GM12878 (cell line): ENCODE results near the gene SRRM2. TPM values are rescaled to one million over a fixed set of nuclear protein-coding genes. Genes with fewer than 3 reads are reported as not detected.

Source experiments
- CBX5 ChIP-seq: sonication (generic); IDR thresholded peaks from 2 replicates; pipeline ENCODE4 v1.6.1; 2016; ENCODE audit warnings: low read depth, moderate library complexity, mild to moderate bottlenecking, inconsistent platforms
- CREM ChIP-seq: IDR thresholded peaks from 2 replicates; pipeline ENCODE4 v1.6.1; 2014; ENCODE audit warnings: antibody characterized with exemption, low read depth
- GABPA ChIP-seq: IDR thresholded peaks from 2 replicates; pipeline ENCODE4 v1.6.1; 2014; ENCODE audit warnings: antibody characterized with exemption, low read depth, mild to moderate bottlenecking, inconsistent platforms
- HDAC6 ChIP-seq: fragments of 200-600 bp; sonication (generic); IDR thresholded peaks from one replicate; pipeline ENCODE4 v1.8.0; 2017; ENCODE audit warnings: antibody characterized with exemption; ENCODE audit not compliant: unreplicated experiment
- IKZF1 ChIP-seq: fragments of 450-650 bp; conservative IDR thresholded peaks from 2 replicates; pipeline ENCODE4 v1.6.1; 2017; ENCODE audit warnings: antibody characterized with exemption, mild to moderate bottlenecking
- IRF4 ChIP-seq: IDR thresholded peaks from 2 replicates; pipeline ENCODE4 v1.6.1; 2011; ENCODE audit warnings: low read depth, low read length
- LARP7 ChIP-seq: fragments of 450-650 bp; IDR thresholded peaks from 2 replicates; pipeline ENCODE4 v1.6.1; 2017; ENCODE audit warnings: mild to moderate bottlenecking
- NFYA ChIP-seq: IDR thresholded peaks from 2 replicates; pipeline ENCODE4 v1.6.1; 2011; ENCODE audit warnings: low read depth, mild to moderate bottlenecking, low read length, improper control_type of control experiment, borderline replicate concordance
- NR2C1 ChIP-seq: fragments of 450-650 bp; IDR thresholded peaks from 2 replicates; pipeline ENCODE4 v1.6.1; 2017; ENCODE audit warnings: antibody characterized with exemption, mild to moderate bottlenecking, moderate library complexity
- POLR2A ChIP-seq: IDR thresholded peaks from 2 replicates; pipeline ENCODE4 v1.6.1; 2011; ENCODE audit warnings: low read depth, mild to moderate bottlenecking, low read length
- POLR2AphosphoS2 ChIP-seq: IDR thresholded peaks from 2 replicates; pipeline ENCODE4 v1.6.1; 2011; ENCODE audit warnings: low read depth, mild to moderate bottlenecking, low read length, improper control_type of control experiment, moderate library complexity
- RAD51 ChIP-seq: fragments of 450-650 bp; IDR thresholded peaks from 2 replicates; pipeline ENCODE4 v1.6.1; 2016; ENCODE audit warnings: moderate library complexity, mild to moderate bottlenecking, inconsistent platforms
- RELA ChIP-seq: fragments of 450-650 bp; IDR thresholded peaks from 2 replicates; pipeline ENCODE4 v1.8.0; 2014; ENCODE audit warnings: borderline replicate concordance; ENCODE audit not compliant: partially characterized antibody
- RUNX3 ChIP-seq: IDR thresholded peaks from 2 replicates; pipeline ENCODE4 v1.6.1; 2012; ENCODE audit warnings: low read length, inconsistent platforms
- SIX5 ChIP-seq: IDR thresholded peaks from 2 replicates; pipeline ENCODE4 v1.6.1; 2011; ENCODE audit warnings: mild to moderate bottlenecking, low read depth, low read length, moderate library complexity; ENCODE audit not compliant: severe bottlenecking
- SP1 ChIP-seq: IDR thresholded peaks from one replicate; pipeline ENCODE4 v1.6.1; 2011; ENCODE audit warnings: low read depth, low read length
- SRF ChIP-seq, 2 experiments: IDR thresholded peaks; 2 replicates each; pipeline ENCODE4 v1.6.1; 2011; ENCODE audit warnings: low read depth in 2 of 2, low read length in 2 of 2, mild to moderate bottlenecking in 1 of 2, moderate library complexity in 1 of 2
- ZNF207 ChIP-seq: fragments of 450-650 bp; IDR thresholded peaks from 2 replicates; pipeline ENCODE4 v1.6.1; 2014; ENCODE audit warnings: antibody characterized with exemption, mild to moderate bottlenecking, borderline replicate concordance
- ZNF217 ChIP-seq: fragments of 450-650 bp; IDR thresholded peaks from 2 replicates; pipeline ENCODE4 v1.6.1; 2017; ENCODE audit warnings: antibody characterized with exemption, mild to moderate bottlenecking
- ZZZ3 ChIP-seq: IDR thresholded peaks from 2 replicates; pipeline ENCODE4 v1.6.1; 2011; ENCODE audit warnings: low read depth; ENCODE audit not compliant: control insufficient read depth, insufficient read length
- polyA plus RNA-seq, 11 experiments: library from polyadenylated mRNA; depleted of rRNA in 4 of 11; unstranded in 6 of 11; stranded (reverse) in 5 of 11; fragments of >200 nt; fragmentation: Nextera tagmentation in 4 of 11; fragmentation: Illumina TruSeq in 1 of 11; extraction: Ambion mirVana in 4 of 11; extraction: Trizol in 1 of 11; gene quantifications; 1 replicate in 1 of 11; 2 replicates in 10 of 11; pipeline versions ENCODE4 v1.2.1 to v1.2.3, GENCODE V29; 2011 to 2016; ENCODE audit warnings: inconsistent platforms in 2 of 11, missing spikeins in 2 of 11, low read depth in 1 of 11
- total RNA-seq, 4 experiments: library from RNA; depleted of rRNA in 3 of 4; stranded (reverse); fragments of >200 nt in 3 of 4; fragmentation: Illumina TruSeq in 1 of 4; extraction: Trizol in 1 of 4; gene quantifications; 2 replicates each; pipeline versions ENCODE4 v1.2.1 to v1.2.3, GENCODE V29; 2013 to 2021
- TF ChIP-seq, protein P1 (sequence below): fragments of 450-650 bp; formaldehyde crosslinking; IDR thresholded peaks from 2 replicates; pipeline ENCODE4 v1.5.0; 2022; ENCODE audit warnings: mild to moderate bottlenecking, missing genetic modification characterization
- TF ChIP-seq, protein P2 (sequence below): fragments of 450-650 bp; conservative IDR thresholded peaks from 2 replicates; pipeline ENCODE4 v1.6.1; 2017; ENCODE audit warnings: mild to moderate bottlenecking, moderate library complexity

Gene SRRM2
- total and polyA plus RNA-seq, 10 of the 15 experiments (the other 5 are each of a cell fraction or from before 2014, with no cell fraction given), result 30.1 to 502 (median 196) TPM

GRCh38 chr16:2720719-2721633 lies 31.5 kb upstream of the SRRM2 start (continued):
- TF ChIP-seq NFYA, result no peak
- no peak for TF ChIP-seq ZNF217
- TF ChIP-seq LARP7, result peak; percentile 53; the same call in 1 of the 2 replicates
- TF ChIP-seq NR2C1, result peak; percentile 56; the same call in 1 of the 2 replicates
- TF ChIP-seq RUNX3, result peak; percentile 43
- peak in 1 of 2 experiments; percentile 86; a peak in 2 of 4 replicates for TF ChIP-seq SRF (IDR thresholded peaks at IDR 0.05; ENCODE audit: low read depth in 2 of 2, low read length in 2 of 2)
- TF ChIP-seq POLR2AphosphoS2, result no peak
- TF ChIP-seq, protein P1, sequence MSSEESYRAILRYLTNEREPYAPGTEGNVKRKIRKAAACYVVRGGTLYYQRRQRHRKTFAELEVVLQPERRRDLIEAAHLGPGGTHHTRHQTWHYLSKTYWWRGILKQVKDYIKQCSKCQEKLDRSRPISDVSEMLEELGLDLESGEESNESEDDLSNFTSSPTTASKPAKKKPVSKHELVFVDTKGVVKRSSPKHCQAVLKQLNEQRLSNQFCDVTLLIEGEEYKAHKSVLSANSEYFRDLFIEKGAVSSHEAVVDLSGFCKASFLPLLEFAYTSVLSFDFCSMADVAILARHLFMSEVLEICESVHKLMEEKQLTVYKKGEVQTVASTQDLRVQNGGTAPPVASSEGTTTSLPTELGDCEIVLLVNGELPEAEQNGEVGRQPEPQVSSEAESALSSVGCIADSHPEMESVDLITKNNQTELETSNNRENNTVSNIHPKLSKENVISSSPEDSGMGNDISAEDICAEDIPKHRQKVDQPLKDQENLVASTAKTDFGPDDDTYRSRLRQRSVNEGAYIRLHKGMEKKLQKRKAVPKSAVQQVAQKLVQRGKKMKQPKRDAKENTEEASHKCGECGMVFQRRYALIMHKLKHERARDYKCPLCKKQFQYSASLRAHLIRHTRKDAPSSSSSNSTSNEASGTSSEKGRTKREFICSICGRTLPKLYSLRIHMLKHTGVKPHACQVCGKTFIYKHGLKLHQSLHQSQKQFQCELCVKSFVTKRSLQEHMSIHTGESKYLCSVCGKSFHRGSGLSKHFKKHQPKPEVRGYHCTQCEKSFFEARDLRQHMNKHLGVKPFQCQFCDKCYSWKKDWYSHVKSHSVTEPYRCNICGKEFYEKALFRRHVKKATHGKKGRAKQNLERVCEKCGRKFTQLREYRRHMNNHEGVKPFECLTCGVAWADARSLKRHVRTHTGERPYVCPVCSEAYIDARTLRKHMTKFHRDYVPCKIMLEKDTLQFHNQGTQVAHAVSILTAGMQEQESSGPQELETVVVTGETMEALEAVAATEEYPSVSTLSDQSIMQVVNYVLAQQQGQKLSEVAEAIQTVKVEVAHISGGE, result peak; percentile 90
- TF ChIP-seq CBX5, result no peak
- TF ChIP-seq ZZZ3, result no peak
- TF ChIP-seq RAD51, result no peak
- peak; percentile 95 for TF ChIP-seq GABPA
- no peak for TF ChIP-seq HDAC6
- TF ChIP-seq RELA, result no peak
- no peak for TF ChIP-seq IRF4
- peak; percentile 49; the same call in 1 of the 2 replicates for TF ChIP-seq ZNF207
- peak; percentile 39 for TF ChIP-seq SP1
- peak; percentile 73 for TF ChIP-seq POLR2A
- TF ChIP-seq CREM, result peak; percentile 98
- TF ChIP-seq IKZF1, result peak; percentile 77
- TF ChIP-seq, protein P2, sequence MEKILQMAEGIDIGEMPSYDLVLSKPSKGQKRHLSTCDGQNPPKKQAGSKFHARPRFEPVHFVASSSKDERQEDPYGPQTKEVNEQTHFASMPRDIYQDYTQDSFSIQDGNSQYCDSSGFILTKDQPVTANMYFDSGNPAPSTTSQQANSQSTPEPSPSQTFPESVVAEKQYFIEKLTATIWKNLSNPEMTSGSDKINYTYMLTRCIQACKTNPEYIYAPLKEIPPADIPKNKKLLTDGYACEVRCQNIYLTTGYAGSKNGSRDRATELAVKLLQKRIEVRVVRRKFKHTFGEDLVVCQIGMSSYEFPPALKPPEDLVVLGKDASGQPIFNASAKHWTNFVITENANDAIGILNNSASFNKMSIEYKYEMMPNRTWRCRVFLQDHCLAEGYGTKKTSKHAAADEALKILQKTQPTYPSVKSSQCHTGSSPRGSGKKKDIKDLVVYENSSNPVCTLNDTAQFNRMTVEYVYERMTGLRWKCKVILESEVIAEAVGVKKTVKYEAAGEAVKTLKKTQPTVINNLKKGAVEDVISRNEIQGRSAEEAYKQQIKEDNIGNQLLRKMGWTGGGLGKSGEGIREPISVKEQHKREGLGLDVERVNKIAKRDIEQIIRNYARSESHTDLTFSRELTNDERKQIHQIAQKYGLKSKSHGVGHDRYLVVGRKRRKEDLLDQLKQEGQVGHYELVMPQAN, result peak; percentile 46; the same call in 1 of the 2 replicates
- TF ChIP-seq SIX5, result peak; percentile 63
